ENCODE data around the gene CMTM4. TPM values are rescaled to one million over a fixed set of nuclear protein-coding genes. Genes with fewer than 3 reads are reported as not detected.

CMTM4 gene
- total RNA-seq, 4 donors from 2014 or later, result 6.1 to 41.5 (median 15.1) TPM

- peak; percentile 27 to 31 for DNase-seq
- H3K4me3 ChIP-seq, result no peak overlapping the region
- no peak overlapping the region for H3K27ac ChIP-seq
- no peaks in the 10 kb centered on the region for H3K4me1 ChIP-seq
- no peaks in the 10 kb centered on the region for H3K27me3 ChIP-seq
- H3K36me3 ChIP-seq, result no peaks in the 10 kb centered on the region
- TF ChIP-seq CTCF (IDR thresholded peaks at IDR 0.05), result peak; percentile 58 to 79 (median 64)
- TF ChIP-seq POLR2A (IDR thresholded peaks at IDR 0.05), result no peak
- H3K9me3 ChIP-seq, result no peaks in the 10 kb centered on the region
- intact Hi-C loops (cut with DNase I; ENCODE audit: low total_unique reads), result no loop called here
Observed at GRCh38 chr16:66728117-66728787, 31.7 kb upstream of the CMTM4 start.

- no peak for DNase-seq
- intact Hi-C loops (cut with DNase I; ENCODE audit: low total_unique reads), result no loop called here
- Histone ChIP-seq H3K36me3 (no peaks in the 10 kb centered on the region), H3K27me3 (no peaks in the 10 kb centered on the region), H3K4me3 (no peak overlapping the region), H3K4me1 (no peaks in the 10 kb centered on the region), H3K9me3 (no peaks in the 10 kb centered on the region), H3K27ac (no peak overlapping the region)
- TF ChIP-seq CTCF (IDR thresholded peaks at IDR 0.05) (no peak), POLR2A (IDR thresholded peaks at IDR 0.05) (no peak)
Observed at GRCh38 chr16:66720766-66721165, 24.2 kb upstream of the CMTM4 start.

GRCh38 chr16:66719246-66719645 lies 22.7 kb upstream of the CMTM4 start:
- Histone ChIP-seq H3K27me3 (no peaks in the 10 kb centered on the region), H3K36me3 (no peaks in the 10 kb centered on the region), H3K9me3 (no peaks in the 10 kb centered on the region), H3K4me3 (no peak overlapping the region), H3K27ac (no peak overlapping the region), H3K4me1 (no peaks in the 10 kb centered on the region)
- intact Hi-C loops (cut with DNase I; ENCODE audit: low total_unique reads), result no loop called here
- no peak for DNase-seq
- TF ChIP-seq CTCF (IDR thresholded peaks at IDR 0.05), result no peak
- TF ChIP-seq POLR2A (IDR thresholded peaks at IDR 0.05), result no peak

GRCh38 chr16:66717776-66718175 lies 21.2 kb upstream of the CMTM4 start:
- Histone ChIP-seq H3K27me3 (no peaks in the 10 kb centered on the region), H3K36me3 (no peaks in the 10 kb centered on the region), H3K4me1 (no peaks in the 10 kb centered on the region), H3K27ac (no peak overlapping the region), H3K4me3 (no peak overlapping the region), H3K9me3 (no peaks in the 10 kb centered on the region)
- TF ChIP-seq CTCF (IDR thresholded peaks at IDR 0.05) (no peak), POLR2A (IDR thresholded peaks at IDR 0.05) (no peak)
- no peak for DNase-seq
- intact Hi-C loops (cut with DNase I; ENCODE audit: low total_unique reads), result no loop called here

- no peak overlapping the region for H3K27ac ChIP-seq
- H3K4me1 ChIP-seq, result no peaks in the 10 kb centered on the region
- intact Hi-C loops (cut with DNase I; ENCODE audit: low total_unique reads), result no loop called here
- H3K9me3 ChIP-seq, result no peaks in the 10 kb centered on the region
- H3K27me3 ChIP-seq, result no peaks in the 10 kb centered on the region
- no peaks in the 10 kb centered on the region for H3K36me3 ChIP-seq
- H3K4me3 ChIP-seq, result no peak overlapping the region
- DNase-seq, result no peak
- TF ChIP-seq CTCF (IDR thresholded peaks at IDR 0.05) (peak in 1 of 4 experiments; percentile 26), POLR2A (IDR thresholded peaks at IDR 0.05) (no peak)
Observed at GRCh38 chr16:66717112-66717675, 20.7 kb upstream of the CMTM4 start.

All from uterus (tissue), 4 donors.